Measurements from ENCODE around the gene CUX1.

DNA sequence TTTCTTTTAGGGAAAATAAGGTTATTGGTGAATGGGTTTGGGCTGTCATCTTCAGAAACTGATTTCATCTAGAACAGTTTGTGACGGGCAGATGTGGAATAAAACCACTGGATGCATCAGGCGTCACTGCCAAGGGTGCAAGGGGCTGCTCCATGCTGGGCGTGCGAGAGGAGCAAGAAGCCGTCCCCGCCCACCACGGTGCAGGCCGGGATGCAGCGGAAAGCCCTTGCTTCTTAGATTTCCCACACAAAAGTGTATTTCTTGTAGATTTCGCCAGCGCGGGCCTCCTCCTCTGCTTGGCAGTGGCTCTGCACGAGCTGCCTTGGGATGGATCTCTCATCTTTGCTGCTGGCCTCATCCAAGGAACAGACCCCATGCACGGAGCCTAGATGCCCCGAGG, 189.3 kb downstream of the CUX1 start:
- TF ChIP-seq CTCF (IDR thresholded peaks at IDR 0.05 in 2 of 3, conservative IDR thresholded peaks at IDR 0.05 in 1 of 3; ENCODE audit: control insufficient read depth in 2 of 3, extremely low read depth in 1 of 3, insufficient read depth in 1 of 3, low read depth in 3 of 3, low read length in 3 of 3) (no peak), YBX1 (IDR thresholded peaks at IDR 0.05) (no peak), LARP7 (IDR thresholded peaks at IDR 0.05) (no peak), ZNF622 (IDR thresholded peaks at IDR 0.05) (no peak), POLR2AphosphoS2 (IDR thresholded peaks at IDR 0.05; ENCODE audit: low read depth, low read length) (no peak), TCF12 (IDR thresholded peaks at IDR 0.05; ENCODE audit: low read depth, low read length) (no peak), FOS (IDR thresholded peaks at IDR 0.05; ENCODE audit: borderline replicate concordance, extremely low read depth, insufficient read length) (no peak), POLR2A (IDR thresholded peaks at IDR 0.05; ENCODE audit: low read depth, low read length) (no peak)
